ENCODE data around the gene SMPD1.

The SMPD1 gene

GRCh38 chr11:6400431-6401345 lies 10.4 kb downstream of the SMPD1 start:
- H3K27me3 ChIP-seq = no peaks in the 10 kb centered on the region
- no peak overlapping the region for H3K4me3 ChIP-seq (ENCODE audit: low read depth, low read length)
- no peaks in the 10 kb centered on the region for H3K4me1 ChIP-seq
- DNase-seq = no peak
- H3K36me3 ChIP-seq = no peaks in the 10 kb centered on the region
- no peaks in the 10 kb centered on the region for H3K9me3 ChIP-seq
- TF ChIP-seq, protein P1, sequence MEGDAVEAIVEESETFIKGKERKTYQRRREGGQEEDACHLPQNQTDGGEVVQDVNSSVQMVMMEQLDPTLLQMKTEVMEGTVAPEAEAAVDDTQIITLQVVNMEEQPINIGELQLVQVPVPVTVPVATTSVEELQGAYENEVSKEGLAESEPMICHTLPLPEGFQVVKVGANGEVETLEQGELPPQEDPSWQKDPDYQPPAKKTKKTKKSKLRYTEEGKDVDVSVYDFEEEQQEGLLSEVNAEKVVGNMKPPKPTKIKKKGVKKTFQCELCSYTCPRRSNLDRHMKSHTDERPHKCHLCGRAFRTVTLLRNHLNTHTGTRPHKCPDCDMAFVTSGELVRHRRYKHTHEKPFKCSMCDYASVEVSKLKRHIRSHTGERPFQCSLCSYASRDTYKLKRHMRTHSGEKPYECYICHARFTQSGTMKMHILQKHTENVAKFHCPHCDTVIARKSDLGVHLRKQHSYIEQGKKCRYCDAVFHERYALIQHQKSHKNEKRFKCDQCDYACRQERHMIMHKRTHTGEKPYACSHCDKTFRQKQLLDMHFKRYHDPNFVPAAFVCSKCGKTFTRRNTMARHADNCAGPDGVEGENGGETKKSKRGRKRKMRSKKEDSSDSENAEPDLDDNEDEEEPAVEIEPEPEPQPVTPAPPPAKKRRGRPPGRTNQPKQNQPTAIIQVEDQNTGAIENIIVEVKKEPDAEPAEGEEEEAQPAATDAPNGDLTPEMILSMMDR (IDR thresholded peaks at IDR 0.05; ENCODE audit: low read depth, low read length) = no peak

DNA sequence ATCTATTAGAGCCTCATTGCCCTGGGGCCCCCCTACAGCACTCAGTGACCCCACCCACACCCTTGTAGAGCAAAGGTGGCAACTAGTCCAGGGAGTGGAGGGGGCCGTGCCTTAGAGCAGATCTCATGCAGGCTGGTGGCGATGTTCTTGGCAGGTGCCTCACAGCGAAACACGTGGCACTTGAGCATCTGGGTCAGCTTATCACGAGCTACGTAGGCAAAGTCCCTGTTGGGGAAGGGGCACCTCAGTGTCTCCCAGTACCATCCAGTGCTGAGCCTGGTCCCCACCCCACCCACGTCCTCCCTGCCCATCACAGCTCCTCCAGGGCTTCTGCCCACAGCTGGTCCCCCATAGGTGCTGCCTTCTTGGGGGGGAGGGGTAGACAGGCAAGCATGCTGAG lies 11.2 kb downstream of the SMPD1 start:
- Histone ChIP-seq H3K9me3 (no peaks in the 10 kb centered on the region), H3K4me1 (no peaks in the 10 kb centered on the region), H3K27me3 (no peaks in the 10 kb centered on the region), H3K4me3 (ENCODE audit: low read depth, low read length) (no peak overlapping the region), H3K36me3 (no peaks in the 10 kb centered on the region)
- no peak for DNase-seq
- TF ChIP-seq, protein P1 (IDR thresholded peaks at IDR 0.05; ENCODE audit: low read depth, low read length) = no peak

- H3K4me1 ChIP-seq = no peaks in the 10 kb centered on the region
- no peak for DNase-seq
- H3K36me3 ChIP-seq = no peaks in the 10 kb centered on the region
- no peaks in the 10 kb centered on the region for H3K27me3 ChIP-seq
- TF ChIP-seq, protein P1 (IDR thresholded peaks at IDR 0.05; ENCODE audit: low read depth, low read length) = no peak
- no peak overlapping the region for H3K4me3 ChIP-seq (ENCODE audit: low read depth, low read length)
- H3K9me3 ChIP-seq = no peaks in the 10 kb centered on the region
These were observed 11.8 kb downstream of the SMPD1 start for GRCh38 chr11:6402061-6402470.

DNA sequence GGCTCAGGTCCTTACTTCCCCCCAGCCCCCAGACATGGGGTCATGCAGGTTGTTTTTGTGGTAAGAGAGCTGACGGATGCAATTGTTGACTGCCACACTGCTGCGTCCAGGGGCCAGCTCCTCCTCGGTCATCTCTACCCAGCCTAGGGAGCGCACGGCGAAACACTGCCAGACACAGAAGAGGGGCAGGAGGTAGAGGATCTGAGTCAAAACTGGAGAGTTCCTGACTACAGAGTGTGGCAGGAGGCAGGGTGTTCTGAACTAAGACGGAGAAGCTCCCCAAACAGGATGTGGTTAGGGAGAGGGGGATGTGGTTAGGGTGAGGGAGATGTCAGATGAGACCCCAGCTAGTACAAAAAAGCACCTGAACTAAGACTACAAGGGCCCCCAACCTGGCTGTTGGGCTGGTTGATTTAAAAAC lies 12.3 kb downstream of the SMPD1 start:
- Histone ChIP-seq H3K36me3 (no peaks in the 10 kb centered on the region), H3K9me3 (no peaks in the 10 kb centered on the region), H3K4me3 (ENCODE audit: low read depth, low read length) (no peak overlapping the region), H3K4me1 (no peaks in the 10 kb centered on the region), H3K27me3 (no peaks in the 10 kb centered on the region)
- TF ChIP-seq, protein P1 (IDR thresholded peaks at IDR 0.05; ENCODE audit: low read depth, low read length) = no peak
- no peak for DNase-seq

- Histone ChIP-seq H3K4me3 (ENCODE audit: low read depth, low read length) (no peak overlapping the region), H3K36me3 (no peaks in the 10 kb centered on the region), H3K9me3 (no peaks in the 10 kb centered on the region), H3K27me3 (no peaks in the 10 kb centered on the region), H3K4me1 (no peaks in the 10 kb centered on the region)
- TF ChIP-seq, protein P1 (IDR thresholded peaks at IDR 0.05; ENCODE audit: low read depth, low read length) = no peak
- DNase-seq = no peak
These were observed 13.3 kb downstream of the SMPD1 start for GRCh38 chr11:6403539-6403938.

- TF ChIP-seq, protein P1 (IDR thresholded peaks at IDR 0.05; ENCODE audit: low read depth, low read length) = no peak
- Histone ChIP-seq H3K36me3 (no peaks in the 10 kb centered on the region), H3K4me3 (ENCODE audit: low read depth, low read length) (no peak overlapping the region), H3K9me3 (no peaks in the 10 kb centered on the region), H3K27me3 (no peaks in the 10 kb centered on the region), H3K4me1 (no peaks in the 10 kb centered on the region)
- no peak for DNase-seq
These were observed 14.2 kb downstream of the SMPD1 start for GRCh38 chr11:6404342-6405051.
